Right renal pelvis (tissue), 4 donors: Measurements from ENCODE around the gene RAB17. TPM values are rescaled to one million over a fixed set of nuclear protein-coding genes. Genes with fewer than 3 reads are reported as not detected.

Source experiments
- DNase-seq, 4 donors: peaks; one replicate each; pipeline ENCODE4 v3.0.0-alpha.2; 2013; ENCODE audit warnings: low read depth in 4 of 4, low spot score in 3 of 4, missing footprints in 1 of 4
- polyA plus RNA-seq, 4 donors: library from polyadenylated mRNA; unstranded; fragments of 120-200 nt; gene quantifications; one replicate each; pipeline ENCODE4 v1.2.1, GENCODE V29; 2013; ENCODE audit not compliant: insufficient read length in 4 of 4

The RAB17 gene
- polyA plus RNA-seq, 4 donors: 11.5 to 15.1 (median 13.3) TPM

DNA sequence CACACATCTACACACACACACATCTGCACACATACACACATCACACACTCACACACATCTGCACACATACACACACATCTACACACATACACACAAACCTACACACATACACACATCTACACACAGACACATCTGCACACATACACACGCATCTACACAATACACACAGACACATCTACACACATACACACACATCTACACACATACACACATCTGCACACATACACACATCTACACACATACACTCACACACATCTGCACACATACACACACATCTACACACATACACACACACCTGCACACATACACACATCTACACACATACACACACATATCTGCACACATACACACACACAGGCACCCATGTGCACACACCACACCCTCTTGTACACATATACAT lies 24.6 kb downstream of the RAB17 start:
- DNase-seq: no peak

GRCh38 chr2:237564526-237565131 lies 25.9 kb downstream of the RAB17 start:
- DNase-seq: no peak

- no peak for DNase-seq
These were observed 26.7 kb downstream of the RAB17 start for GRCh38 chr2:237563816-237564215.

DNA sequence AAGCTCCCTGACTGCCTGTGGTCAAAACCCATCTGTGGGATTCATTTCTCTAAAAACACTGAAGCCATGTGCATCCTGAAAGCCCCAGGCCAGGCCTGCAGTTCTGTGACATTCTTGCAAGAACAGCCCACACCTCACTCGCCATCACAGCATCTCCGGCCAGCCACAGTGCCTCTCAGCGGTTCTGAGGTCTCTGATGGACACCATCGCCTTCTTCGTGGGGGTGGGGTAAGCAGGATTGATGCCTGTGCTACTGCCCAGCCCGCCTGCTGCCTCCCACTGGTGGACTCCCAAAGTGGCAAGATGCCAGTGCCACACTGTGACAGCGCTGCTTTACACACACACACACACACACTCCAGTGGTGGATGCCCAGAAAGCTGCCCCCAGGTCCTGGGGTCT lies 29.3 kb downstream of the RAB17 start:
- no peak for DNase-seq

DNA sequence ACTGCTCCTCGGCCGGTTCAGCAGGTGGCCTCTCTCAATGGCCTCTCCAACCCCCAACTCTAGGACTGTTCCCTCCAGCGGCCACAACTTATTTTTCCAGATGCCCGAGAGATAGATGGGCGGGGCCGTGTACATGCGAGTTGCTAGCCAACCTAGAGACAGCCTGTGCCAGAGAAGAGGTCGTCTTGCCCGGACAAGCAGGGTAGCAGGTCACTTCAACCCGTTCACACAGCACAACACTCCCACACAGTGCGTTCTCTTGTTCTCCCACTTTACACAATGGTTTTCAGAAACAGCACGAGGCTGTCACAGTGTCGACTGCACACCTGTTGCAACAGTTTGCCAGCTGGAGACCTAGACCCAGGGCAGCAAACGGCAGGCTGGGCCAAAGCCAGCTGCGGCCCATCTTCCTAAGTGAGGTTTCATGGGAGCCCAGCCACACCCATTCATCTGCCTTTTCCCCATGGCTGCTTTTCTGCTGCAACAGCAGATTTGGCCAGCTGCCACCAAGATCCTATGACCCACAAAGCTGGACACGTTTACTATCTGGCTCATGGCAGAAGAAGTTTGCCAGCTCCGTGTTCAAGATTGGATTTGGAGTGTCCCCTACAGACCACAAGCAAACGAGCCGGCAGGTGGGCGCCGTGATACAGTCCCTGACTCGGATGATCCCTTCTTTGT lies 31.4 kb downstream of the RAB17 start:
- DNase-seq: no peak

GRCh38 chr2:237557633-237558015 lies 32.9 kb downstream of the RAB17 start:
- DNase-seq: no peak

GRCh38 chr2:237556773-237557632 lies 33.5 kb downstream of the RAB17 start:
- no peak for DNase-seq

DNA sequence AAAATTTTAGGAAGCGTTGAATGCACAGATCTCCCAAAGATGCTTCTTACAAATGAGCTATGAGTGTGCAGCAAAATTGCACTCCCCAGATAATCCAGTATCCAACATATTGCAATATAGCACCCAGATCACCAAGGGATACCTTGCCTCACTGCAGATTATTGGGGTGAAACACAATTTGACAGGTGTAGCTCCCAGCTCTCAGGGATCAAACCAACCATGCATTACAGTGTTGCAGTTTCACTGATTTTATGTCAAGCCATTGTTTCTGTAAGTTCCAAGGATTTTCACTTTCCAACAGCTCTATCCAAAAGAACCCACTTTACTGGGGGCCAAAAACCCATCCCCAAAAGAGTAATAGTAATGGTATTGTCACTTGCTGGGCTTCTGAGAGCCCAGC lies 35.0 kb downstream of the RAB17 start:
- no peak for DNase-seq

DNA sequence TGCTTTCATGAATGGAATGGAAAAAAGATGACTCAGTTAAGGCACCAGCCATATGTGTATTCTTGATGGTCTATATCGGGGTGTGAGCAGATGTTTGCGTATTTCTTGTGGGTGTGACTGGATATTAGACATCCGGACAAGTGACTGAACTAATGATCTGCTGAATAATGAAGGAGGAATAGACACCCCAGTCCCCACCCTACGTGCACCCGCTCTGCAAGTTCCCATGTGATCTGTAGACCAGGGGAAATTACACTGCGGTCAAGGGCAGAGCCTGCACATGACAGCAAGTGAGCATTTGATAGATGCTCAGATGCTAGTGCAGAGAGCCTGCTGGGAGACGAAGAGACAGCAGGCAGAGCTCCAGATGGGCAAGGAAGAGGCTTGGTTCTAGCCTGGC lies 36.6 kb downstream of the RAB17 start:
- DNase-seq: no peak

DNA sequence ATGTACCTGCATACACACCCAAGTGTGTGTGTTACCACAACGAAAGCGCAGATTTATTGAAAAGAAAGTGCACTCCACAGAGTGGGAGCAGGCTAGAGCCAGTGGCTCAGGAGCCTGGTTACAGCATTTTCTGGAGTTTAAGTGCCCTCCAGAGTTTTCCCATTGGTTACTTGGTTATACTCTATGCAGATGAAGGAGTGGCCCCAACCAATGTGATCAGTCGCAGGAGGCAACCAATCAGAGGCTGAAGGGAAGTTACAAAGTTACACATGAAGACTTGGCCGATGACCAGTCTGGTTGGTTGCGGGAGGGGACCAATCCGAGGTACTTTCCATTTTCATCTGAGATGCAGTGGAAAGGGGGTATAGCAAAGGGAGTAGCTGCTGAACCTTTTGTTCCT lies 37.6 kb downstream of the RAB17 start:
- DNase-seq: no peak

- no peak for DNase-seq
These were observed 39.4 kb downstream of the RAB17 start for GRCh38 chr2:237551071-237551574.

DNA sequence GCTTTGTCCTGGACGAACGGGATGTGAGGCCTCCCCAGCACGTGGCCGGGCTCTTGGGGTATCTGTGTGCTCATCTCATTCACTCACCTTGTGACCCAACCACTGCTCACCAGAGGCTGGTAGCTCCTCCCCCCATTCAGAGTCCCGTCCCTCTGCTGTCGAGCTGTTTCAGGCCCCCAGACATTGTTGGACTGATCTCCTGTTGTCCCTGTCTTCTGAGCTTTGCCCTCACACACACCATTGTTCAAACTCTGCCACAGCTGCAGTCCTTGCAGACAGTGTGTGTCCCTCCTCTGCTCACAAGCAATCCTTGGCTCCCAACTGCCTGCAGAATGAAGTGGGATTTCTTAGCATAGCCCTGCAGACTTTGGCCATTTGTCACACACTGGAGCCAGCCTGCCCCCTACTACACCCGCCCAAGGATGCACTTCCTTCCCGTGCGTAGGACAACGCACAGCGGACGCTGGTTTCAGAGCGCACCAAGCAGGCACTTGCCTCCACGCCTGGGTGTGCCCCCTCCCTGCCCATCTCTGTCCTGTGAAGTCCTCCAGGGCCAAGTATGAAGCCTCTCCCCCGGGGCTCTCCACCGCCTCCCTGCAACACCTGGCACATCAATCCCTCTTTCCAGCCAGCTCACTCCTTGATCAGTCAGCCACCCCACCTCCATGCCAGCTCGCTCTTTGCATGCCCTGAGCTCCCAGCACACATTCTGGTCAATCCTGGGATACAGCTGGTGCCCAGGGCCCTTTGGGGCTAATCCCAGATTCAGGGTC lies 40.7 kb downstream of the RAB17 start:
- no peak for DNase-seq

GRCh38 chr2:237549216-237549615 lies 41.3 kb downstream of the RAB17 start:
- no peak for DNase-seq

GRCh38 chr2:237547841-237548416 lies 42.6 kb downstream of the RAB17 start:
- no peak for DNase-seq

GRCh38 chr2:237546876-237547395 lies 43.6 kb downstream of the RAB17 start:
- DNase-seq: no peak

- DNase-seq: no peak
These were observed 44.3 kb downstream of the RAB17 start for GRCh38 chr2:237546040-237546875.

DNA sequence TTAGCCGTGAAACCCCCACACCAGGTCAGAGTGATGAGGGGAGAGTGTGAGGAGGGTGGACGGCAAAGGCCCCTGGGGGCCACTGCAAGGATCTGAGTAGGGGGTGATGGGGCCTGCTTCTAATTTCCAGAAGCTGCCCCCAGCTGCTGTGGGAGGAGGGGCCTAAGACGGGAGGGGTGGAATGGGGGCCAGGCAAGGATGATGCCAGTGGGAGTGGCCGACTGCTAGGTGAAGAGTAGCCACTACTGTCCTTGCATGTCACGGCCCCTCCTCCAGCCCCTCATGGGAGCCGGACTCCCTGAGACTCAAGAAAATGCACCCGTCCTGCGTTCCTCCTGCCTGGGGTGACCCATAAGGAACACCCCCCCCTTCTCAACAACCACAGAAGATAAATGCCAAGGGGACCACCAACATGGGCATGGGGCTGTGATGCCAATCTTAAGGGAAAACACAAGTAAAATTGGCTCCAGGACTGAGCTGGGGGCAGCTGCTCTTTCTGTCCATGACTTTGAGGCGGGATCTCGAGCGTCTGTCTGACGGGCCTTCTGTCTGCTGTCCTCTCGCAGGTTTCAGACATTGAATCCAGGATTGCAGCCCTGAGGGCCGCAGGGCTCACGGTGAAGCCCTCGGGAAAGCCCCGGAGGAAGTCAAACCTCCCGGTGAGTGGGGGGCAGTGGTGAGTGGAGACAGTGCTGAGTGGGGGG lies 48.4 kb downstream of the RAB17 start:
- DNase-seq: no peak

DNA sequence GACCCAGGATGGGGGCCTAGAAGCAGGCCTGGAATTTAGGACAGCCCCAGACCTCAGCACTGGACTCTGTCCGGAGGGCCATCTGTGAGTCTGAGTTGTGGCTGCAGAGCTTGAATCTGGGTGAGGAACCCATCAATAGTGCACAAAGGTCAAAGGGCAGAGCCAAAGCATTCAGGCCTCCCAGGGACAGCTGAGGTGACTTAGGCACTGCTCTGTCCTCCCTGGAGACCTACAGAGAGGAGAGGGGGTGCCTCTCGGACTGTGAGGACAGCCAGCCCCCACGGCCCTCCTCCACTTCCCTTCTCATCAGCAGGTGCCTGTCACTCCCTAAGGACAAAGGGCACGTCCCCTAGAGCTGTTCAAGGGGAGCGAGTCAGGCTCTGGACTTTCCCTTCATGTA lies 49.3 kb downstream of the RAB17 start:
- no peak for DNase-seq

GRCh38 chr2:237540823-237541222 lies 49.7 kb downstream of the RAB17 start:
- no peak for DNase-seq
